GM19043 (cell line): ENCODE measurements around the gene KCNMA1.
"Not testable (repeated sequence)": the region's sequence is repeated elsewhere in the genome, so short reads cannot be mapped to it uniquely, and the experiment has no call there.

Experiments
- ATAC-seq: cut with Tn5 transposase; IDR thresholded peaks from one replicate; pipeline ENCODE4 v1.9.1; 2021; ENCODE audit warnings: low read depth; ENCODE audit not compliant: unreplicated experiment

Gene KCNMA1

DNA sequence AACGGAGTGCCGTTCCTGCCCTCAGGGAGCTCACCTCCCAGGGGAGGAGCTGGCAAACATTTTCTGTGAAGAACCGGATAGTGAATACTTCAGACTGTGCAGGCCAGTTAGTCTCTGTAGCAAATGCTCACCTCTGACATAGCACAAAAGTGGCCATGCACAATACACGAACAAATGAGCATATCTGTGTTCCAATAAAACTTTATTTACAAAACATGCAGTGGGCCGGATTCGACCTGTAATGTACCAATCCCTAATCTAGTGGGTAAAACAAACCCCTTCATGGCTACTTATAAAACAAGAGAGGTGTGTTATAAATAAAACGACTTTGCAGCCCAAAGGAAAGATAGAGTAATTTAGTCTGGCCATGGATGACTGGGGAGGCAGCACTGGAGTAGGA is 48.7 kb downstream of the KCNMA1 start:
- ATAC-seq: no peak

DNA sequence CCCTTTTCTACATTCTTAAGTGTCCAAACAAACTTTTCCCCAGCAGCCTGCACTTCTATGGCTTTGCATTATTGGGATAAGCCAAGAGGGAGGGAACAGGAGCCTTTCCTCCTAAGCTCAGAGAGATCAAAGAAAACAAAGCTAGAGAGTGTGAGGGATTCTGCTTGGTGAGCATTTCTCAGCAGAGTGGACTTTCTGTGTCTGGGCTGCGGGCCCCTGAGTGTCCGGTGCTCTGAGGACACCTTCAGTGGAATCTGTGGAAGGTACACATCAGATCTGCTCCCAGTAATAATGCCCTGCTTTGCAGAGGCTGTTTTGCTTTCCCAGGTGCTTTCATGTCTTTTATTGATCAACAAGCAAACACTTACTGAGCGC is 50.2 kb downstream of the KCNMA1 start:
- ATAC-seq: no peak

DNA sequence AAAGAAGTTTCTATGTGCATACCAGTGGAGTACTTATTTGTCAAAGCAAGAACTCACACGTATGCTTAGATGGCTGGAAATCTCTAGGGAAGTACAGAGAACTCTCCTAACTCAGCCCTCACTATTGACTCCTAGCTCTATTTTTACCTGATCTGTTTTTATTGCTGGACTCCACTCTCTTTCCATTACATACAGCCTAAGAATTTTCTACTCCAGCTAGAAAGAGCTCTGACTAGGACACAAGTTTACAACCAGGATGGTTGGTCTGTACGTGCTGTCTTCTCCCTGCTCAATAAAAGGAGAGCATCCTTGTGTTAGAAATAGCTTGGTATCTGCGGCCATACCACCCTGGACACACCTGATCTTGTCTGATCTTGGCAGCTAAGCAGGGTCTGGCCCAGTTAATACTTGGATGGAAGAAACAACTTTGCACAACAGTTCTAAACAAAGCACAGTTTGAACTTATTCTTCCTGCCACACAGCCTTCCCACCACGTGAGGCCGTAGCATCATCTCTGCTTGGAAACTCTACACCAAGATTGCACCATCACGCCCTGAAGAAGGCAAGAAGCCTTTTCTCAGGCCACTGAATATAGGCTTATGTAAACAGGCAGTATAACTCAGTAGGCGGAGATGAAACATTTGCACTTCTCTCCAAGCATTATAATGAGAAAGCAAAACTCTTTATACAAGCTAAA is 50.7 kb downstream of the KCNMA1 start:
- no peak for ATAC-seq

DNA sequence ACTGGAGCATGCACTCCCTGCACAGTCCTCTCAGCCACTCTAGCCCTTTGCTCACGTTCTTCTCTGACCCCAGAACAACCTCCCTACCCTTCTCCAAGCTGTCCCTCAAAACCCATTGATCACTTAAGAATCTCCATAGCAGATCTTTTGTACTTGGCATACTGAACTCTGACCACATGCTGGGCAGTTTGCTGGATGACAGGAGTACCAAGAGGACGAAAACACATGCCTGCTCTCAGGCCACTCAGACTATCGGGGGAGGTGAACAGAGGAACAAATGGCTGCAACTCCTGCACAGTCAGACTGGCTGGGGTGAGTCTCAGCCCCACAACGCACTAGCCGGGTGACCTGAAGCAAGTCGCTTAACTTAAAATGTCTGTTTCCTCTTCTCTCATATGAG is 52.7 kb downstream of the KCNMA1 start:
- ATAC-seq: no peak

DNA sequence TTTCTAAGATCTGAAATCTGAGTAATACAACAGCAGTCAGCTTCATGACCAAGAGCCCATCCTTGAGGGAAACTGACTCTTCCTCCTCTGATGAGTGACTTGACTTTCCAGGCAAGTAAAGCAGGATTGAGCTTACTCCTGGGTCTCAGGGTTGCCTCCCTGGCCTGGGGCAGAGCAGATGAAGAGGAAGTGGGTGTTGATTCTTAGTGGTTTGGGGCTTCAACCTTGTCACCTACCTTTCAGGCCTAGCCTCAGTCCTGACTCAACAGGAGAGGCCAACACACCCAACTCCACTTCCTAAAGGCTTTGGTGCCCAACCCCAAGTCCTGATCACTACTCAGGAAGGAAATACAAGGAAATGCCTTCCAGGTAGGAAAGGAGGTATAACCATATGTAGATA is 54.1 kb downstream of the KCNMA1 start:
- ATAC-seq: no peak

DNA sequence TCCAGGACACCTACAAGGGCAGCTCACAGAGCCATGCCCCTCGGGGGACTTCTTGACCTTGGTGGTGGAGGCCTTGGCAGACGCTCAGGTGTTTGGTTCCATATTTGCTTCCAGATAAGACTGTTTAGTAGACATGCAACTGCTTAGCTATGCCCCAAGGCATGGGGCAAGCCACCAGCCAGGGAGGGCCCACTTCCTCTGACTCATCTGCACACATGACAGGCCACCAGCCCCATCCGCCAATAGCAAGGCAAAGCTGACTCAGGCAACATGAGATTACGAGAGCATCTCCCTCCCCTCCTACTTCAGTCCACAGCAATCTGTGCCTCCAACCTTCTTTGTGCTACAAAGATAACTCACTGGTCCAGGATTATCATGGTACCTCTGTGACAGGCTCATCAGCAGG is 54.9 kb downstream of the KCNMA1 start:
- ATAC-seq: no peak

DNA sequence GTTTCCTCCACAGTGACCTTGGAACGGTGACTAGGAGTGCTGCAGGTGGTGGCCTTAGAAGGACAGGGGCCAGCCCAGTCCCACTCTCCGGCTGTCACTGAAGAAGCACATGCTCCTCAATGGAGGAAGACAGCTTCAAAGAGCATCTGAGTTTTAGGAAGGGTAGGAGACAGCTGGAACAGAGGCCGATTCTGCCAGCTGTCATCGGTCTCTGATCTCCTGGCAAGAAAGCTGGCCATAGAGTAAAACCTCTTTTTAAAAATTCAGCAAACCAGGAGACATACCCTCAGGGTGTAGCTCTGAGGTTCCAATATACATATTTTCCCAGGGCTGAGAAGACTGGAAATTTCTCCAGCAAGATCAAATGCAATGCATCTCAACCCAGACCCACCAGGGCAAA is 55.9 kb downstream of the KCNMA1 start:
- ATAC-seq: no peak

DNA sequence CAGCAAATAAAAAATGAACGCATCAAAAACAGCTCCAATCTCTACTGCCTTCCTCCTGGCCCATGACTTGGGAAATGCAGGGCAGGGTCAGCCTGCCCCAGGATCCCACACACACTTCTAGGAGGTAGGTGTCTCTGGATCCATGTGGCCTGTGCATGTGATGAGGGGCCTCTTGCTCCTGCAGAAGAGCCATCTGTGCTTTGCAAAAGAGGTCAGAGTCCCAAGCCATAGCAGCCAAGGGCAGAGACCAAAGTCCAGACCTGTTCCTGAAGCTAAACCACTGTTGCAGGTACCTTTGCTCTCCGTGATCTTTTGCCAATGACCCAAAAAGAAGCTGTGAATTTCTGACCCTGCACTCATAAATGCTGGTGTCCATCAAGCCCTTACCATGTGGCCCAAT is 57.1 kb downstream of the KCNMA1 start:
- no peak for ATAC-seq

DNA sequence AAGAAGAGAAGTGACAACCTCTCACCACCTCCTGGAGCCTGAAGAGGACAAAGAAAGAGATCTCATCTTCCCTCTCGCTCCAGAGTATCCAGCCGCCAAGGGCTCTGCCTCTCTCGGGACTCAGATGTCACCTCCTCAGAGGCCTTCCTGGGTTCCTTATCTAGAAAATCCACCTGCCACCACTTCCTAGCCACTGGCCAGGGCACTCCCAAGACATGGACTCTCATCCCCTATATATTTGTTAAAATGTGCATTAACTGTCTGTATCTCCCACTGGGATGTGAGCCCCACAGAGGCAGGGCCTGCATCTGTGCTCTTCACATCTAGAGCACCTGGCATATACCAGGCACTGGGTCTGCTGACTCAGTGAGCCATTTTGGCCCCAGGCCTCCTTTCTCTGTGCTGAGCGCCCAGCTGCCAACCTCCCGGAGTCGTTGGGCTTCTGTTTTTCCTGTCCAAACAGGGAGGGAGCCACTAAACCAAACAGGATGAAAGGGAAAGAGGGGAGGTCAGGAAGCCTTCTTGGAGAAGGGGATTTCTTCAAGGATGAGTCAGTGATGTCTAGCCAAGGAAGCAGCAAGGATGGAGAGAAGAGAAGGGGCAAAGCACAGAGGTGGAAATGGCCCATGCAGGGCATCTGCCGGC is 58.9 kb downstream of the KCNMA1 start:
- ATAC-seq: no peak

DNA sequence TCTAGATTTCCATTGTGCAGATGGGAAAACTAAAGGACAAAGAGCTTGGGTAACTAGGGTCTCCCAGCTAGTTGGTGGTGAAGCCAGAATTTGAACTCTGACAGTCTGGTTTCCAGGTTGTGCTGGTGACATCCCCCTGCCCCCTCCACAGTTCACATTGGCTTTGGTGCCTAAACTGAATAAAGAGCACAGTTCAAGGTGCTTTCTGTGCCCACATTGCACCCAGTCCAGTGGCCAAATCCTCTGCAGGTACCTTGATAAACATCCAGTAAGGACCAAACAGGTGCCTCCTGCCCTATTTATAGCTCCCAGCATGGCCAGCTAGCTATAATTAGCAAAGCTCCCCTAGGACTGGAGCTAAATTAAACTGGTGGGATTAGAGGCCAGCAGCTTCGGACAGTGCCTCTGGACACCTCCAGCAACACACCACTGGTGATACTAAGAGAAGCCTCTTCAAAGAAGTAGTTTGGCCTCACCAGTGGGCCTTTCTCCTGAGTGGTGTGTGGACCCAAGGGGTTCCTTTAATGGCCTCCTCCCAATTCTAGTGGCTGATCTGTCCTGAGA is 59.9 kb downstream of the KCNMA1 start:
- no peak for ATAC-seq

DNA sequence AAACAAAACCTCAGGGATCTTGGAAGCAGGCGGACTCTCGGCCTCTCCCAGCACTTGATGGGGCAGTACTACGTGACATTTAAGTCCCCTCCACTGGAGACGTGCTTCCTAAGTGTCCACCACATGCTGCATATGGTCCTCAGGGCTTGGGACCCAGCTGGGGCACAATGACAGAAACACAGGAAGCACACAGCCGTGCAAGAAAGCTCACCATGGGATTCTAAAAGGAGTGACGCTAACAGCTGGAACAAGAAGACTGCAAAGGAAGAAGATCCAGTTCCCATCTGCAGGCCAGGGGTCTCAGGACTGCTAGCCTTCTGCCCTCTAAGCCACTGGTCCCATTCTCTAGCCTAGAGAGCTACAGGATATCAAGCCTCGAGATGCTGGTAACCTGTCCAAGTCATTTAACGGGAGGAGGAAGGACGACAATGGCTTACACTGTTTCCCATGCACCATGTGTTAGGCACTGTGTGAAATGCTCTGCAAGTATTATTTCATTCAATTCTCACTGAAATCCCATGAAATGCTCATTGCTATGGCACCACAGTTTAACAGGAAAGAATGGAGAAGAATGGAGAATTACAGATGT is 61.1 kb downstream of the KCNMA1 start:
- no peak for ATAC-seq

DNA sequence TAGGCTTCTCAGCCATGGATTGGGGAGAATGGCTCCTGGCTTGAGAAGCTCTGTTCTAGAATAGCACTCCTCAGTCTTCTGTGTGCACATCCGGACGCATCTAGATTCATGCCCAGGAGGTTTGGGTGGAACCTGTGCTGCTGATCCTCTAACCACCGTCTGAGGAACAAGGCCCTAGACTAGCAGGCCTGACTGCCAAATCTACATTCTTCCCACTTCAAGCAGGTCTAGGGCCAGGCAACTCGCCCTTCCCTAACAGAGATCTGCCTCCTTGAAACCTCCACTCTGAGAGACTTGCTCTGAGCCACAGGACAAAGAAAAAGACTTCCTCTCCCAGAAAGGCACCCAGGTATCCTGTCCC is 61.6 kb downstream of the KCNMA1 start:
- no peak for ATAC-seq

DNA sequence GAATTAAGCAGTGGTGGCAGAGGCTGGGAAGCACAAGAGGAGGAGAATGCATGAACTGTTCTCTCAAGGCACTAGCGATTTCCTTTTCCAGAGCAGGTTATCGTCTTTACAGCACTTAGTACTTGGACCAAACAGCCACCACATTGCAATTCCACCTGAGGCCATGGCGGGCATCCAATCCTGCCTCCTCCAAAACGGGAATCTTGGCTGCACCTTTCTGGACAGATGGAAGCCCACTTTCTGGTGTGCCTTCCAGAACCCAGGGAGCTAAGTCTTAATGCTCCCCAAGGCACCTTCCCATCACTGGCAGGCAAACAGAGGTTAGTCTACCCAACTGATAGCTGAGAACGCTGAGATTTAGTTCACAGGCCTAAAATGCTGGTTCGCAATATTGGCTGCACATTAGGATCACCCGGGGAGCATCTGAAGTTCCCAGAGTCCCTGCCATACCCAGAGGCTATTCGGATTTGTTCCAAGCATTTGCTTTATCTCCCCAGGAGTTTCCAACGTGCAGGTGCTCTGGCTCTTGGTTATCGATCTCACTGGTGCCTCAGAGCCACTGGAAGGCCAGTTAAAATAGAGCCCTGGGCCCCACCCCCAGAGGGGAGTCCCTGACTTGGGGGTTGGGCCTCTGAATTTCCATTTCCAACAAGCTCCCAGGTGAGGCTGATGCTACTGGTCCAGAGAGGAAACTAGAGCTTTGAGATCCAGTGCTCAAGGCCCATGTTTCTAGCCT is 62.2 kb downstream of the KCNMA1 start:
- ATAC-seq: no peak

DNA sequence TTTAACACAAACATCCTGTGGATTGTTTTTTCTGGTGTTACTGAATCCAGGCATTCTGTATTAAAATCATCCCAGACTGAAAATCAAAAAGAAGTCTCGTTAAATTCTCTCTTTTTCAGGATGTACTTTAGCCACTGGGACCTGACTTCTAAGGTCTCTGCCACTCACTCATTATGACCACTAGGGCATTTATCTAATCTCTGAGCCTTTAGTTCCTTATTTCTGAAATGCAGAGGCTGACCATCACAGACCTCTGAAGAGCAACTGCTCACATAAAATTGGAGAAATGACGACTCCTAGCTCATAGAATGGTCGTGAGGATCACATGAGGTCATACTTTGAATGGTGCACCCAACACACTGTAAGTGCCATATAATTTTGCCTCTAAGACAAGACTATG is 63.2 kb downstream of the KCNMA1 start:
- no peak for ATAC-seq

DNA sequence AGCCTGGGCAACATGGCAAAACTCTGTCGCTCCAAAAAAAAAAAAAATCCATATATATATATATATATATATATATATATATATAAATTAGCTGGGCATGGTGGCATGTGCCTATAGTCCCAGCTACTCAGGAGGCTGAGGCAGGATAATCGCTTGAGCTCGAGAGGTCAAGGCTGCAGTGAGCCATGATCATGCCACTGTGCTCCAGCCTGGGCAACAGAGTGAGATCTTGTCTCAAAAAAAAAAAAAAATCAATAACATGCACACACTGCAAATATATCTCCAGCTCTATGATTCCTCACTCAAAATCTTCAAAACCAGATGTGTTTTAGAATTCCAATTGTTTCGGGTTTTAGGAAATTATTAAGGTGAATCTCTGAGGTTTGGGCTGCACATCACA is 65.1 kb downstream of the KCNMA1 start:
- ATAC-seq: not testable (repeated sequence)

DNA sequence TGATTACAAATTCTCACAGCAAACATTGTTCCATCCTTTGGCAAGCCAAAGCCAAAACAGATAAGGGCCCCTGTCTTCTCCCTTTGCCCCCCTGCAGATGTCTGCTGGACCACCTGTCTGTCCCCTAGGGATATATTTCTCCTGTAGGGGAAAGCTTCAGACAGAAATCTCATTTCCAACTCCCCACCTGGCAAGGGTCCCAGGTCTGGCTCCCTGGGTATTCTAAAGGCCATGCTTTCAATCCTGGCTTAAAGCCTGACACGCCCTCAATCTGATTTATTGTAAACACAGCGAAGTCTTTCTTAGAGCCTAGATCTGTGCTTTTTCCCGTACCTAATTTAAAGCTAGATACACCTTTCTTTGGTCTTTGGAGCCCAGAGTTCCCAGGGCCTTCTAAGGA is 66.1 kb downstream of the KCNMA1 start:
- no peak for ATAC-seq

DNA sequence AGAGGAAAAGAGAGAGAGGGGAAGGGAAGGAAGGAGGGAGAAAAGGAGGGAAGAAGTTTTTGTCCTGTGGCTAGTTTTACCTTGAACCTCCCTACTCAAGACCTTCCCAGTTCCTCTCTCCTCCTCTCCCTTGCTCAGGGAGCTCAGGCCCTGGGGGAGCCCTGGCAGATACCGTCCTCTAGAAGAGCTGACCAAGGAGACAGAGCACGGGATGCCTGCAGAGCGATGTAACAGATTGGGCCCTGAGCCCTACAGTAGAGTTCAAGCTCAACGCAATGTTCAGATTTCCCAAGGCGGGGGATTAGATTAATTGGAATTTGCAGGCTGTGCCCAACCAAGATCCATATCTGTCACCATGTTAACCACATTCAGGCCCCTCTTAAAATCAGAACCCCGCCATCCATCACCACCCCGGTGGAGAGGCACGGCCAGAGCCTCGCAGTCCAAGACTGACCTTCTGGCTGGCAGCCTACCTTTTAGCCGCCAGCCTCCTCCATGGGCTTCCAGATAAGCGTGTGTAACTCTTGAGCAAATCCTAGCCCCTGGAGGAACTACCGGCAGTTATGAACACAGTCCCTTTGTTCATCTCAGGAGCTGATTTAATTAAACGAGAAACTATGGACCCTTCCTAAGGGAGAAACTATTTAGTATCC is 70.6 kb downstream of the KCNMA1 start:
- no peak for ATAC-seq

DNA sequence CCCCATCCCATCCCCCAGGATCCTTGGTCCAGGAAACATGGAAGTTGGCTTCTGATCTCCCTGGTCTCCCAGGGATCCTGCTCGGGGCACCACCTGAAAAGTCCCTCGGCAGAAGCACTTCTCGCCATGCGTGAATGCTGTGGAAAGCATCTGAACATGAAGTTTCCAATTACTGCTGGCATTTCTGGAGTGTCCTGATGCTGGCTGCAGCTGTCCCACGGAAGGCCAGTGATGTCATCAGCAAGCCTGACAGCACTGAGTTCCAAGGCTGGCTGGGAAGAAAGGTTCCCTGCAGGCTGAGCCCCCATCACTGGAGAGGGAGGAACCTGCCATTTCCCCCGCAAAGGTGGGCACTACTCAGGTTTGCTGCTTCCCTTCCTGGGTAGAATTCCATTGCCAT is 71.4 kb downstream of the KCNMA1 start:
- no peak for ATAC-seq

DNA sequence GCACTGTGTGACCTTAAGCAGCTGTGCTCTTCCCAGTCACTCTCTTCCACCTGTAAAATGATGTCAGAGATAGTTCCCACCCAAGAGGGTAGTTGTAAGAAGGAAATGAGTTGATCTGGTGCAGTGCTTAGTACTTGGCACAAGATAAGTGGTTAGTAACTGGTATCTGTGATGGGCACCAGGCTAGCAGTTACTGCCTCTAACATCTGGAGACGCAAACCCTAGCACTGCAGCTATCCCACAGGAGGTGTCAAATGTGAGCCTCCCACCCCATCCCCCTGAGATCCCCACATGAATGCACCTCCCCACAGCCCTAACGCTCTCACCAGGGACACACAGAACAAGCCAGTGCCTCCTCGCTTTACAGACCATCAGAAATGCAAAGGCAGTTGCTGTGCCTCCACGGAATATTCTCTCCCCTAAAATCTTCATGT is 72.0 kb downstream of the KCNMA1 start:
- ATAC-seq: no peak

DNA sequence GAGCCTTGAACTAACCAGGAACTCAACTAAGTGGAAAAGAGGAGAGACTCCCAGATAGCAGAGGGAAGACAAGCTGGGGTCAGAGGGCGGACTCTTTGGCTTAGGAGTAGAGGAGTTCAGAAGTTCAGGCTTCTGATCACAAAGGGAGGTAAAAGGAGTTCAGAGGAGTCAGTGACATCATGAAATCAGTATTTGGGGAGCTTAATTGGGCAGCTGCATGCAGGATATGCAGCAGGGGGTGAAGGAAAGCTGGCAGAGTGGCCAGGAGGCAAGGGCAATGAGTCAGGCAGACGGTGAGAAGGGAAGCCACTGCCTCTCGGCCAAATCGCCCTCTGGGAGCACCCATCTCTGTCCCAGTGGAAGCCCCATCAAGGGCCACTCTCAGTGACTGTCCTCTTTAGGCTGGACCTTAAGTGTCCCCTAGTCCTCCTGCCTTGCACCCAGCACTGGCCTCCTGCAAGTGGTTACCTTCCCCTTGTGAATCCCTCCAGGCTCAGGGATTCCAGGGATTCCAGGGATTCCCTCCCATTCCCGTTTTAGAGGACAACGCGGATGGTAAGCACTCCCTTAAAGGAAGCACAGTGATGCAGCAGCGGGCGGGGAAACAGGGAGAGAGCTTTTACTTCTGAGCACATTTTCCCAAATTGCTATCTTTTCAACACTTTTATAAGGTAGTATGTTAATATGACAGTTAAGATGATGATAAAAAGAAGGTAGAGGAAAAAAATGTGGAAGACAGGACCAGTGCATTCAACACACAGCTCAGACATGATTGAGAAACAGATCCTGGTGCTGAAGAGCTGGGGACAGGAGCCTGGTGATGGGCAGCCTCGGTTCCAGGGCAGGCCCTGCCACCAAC is 72.6 kb downstream of the KCNMA1 start:
- no peak for ATAC-seq
